HepG2 (cell line): ENCODE data around the gene TUBGCP6. TPM values are rescaled to one million over a fixed set of nuclear protein-coding genes. Genes with fewer than 3 reads are reported as not detected.

Experiments
- ATAC-seq: fragments of 200-7000 bp; cut with Tn5 transposase; 3 replicates; pipeline ENCODE4 v1.9.1; 2020; ENCODE audit warnings: mild to moderate bottlenecking, moderate library complexity
- BruUV-seq: library from RNA; stranded (reverse); fragments of 400-500 nt; replicated peaks from 2 replicates; lab custom pipeline; 2021; lab: Mats Ljungman, UMichigan
- CTCF ChIA-PET: fragments of 300-600 bp; formaldehyde crosslinking; extraction: SDS; loops from one replicate; lab custom pipeline; 2021; ENCODE audit warnings: low total read pairs, inconsistent platforms, low intra/inter-chr PET ratio; lab: Yijun Ruan, JAX
- POLR2A ChIA-PET: fragments of 350-600 bp; sonication (Branson Sonifier 250); formaldehyde crosslinking; loops from one replicate; lab custom pipeline; 2020; ENCODE audit warnings: antibody characterized with exemption, inconsistent platforms; lab: Yijun Ruan, JAX
- DNase-seq: peaks from one replicate; pipeline ENCODE4 v3.0.0-alpha.2; 2015; ENCODE audit warnings: low spot score
- FAIRE-seq: peaks from 3 replicates; lab custom pipeline; 2011; peaks lifted over from hg19 to GRCh38; lab: Jason Lieb, UNC
- H2AFZ ChIP-seq: one replicate; pipeline ENCODE4 v1.6.1; 2011; ENCODE audit warnings: low read length, inconsistent platforms
- H3K27ac ChIP-seq: fragments of 300-600 bp; 3 replicates; pipeline ENCODE4 v1.8.0; 2011; ENCODE audit warnings: mixed run types, mild to moderate bottlenecking, mixed read lengths, low read length, inconsistent platforms; ENCODE audit not compliant: insufficient read depth; ENCODE audit errors: extremely low read length
- H3K27me3 ChIP-seq, 2 experiments: fragments of 200-600 bp in 1 of 2; 2 replicates in 1 of 2; 3 replicates in 1 of 2; pipeline versions ENCODE4 v1.6.0 to v1.8.0; 2011; ENCODE audit warnings: low read length in 2 of 2, mild to moderate bottlenecking in 2 of 2, moderate library complexity in 2 of 2, inconsistent platforms in 1 of 2; ENCODE audit not compliant: insufficient read depth in 2 of 2, control insufficient read depth in 1 of 2
- H3K36me3 ChIP-seq, 2 experiments: fragments of 200-600 bp in 1 of 2; replicated peaks in 1 of 2; 2 replicates in 1 of 2; 3 replicates in 1 of 2; pipeline versions ENCODE4 v1.5.1 to v1.8.0; 2011; ENCODE audit warnings: low read length in 2 of 2, inconsistent platforms in 1 of 2; ENCODE audit not compliant: insufficient read depth in 2 of 2, control insufficient read depth in 1 of 2
- H3K4me1 ChIP-seq: 2 replicates; pipeline ENCODE4 v1.5.1; 2012; ENCODE audit warnings: low read length, inconsistent platforms; ENCODE audit not compliant: insufficient read depth
- H3K4me2 ChIP-seq: 2 replicates; pipeline ENCODE4 v1.6.0; 2011; ENCODE audit warnings: low read depth, low read length, inconsistent platforms
- H3K4me3 ChIP-seq, 3 experiments: fragments of 200-600 bp in 1 of 3; sonication (generic), shearing (Covaris generic) in 1 of 3; replicated peaks in 1 of 3; 2 replicates each; pipeline ENCODE4 v1.5.1; 2011 to 2016; ENCODE audit warnings: low read length in 3 of 3, inconsistent platforms in 2 of 3, low read depth in 2 of 3, mild to moderate bottlenecking in 2 of 3, control low read depth in 1 of 3, mixed read lengths in 1 of 3; ENCODE audit not compliant: insufficient read depth in 1 of 3
- H3K79me2 ChIP-seq: one replicate; pipeline ENCODE4 v1.6.1; 2011; ENCODE audit warnings: low read length, inconsistent platforms; ENCODE audit not compliant: insufficient read depth
- H3K9ac ChIP-seq: 2 replicates; pipeline ENCODE4 v1.6.0; 2011; ENCODE audit warnings: mild to moderate bottlenecking, low read depth, low read length, inconsistent platforms; ENCODE audit not compliant: insufficient read depth
- H3K9me3 ChIP-seq: 2 replicates; pipeline ENCODE4 v1.5.1; 2012; ENCODE audit warnings: mild to moderate bottlenecking, low read length
- H4K20me1 ChIP-seq: 2 replicates; pipeline ENCODE4 v1.6.0; 2011; ENCODE audit warnings: inconsistent platforms, mild to moderate bottlenecking, low read length, moderate library complexity; ENCODE audit not compliant: insufficient read depth
- ARNT ChIP-seq: fragments of 450-650 bp; IDR thresholded peaks from 2 replicates; pipeline ENCODE4 v1.6.1; 2017
- BCL6 ChIP-seq: IDR thresholded peaks from 2 replicates; pipeline ENCODE4 v1.6.1; 2016; ENCODE audit warnings: missing genetic modification reagents, missing compliant biosample characterization
- BRF2 ChIP-seq: sonication (generic); formaldehyde crosslinking; IDR thresholded peaks from 2 replicates; pipeline ENCODE4 v1.8.1; 2022; ENCODE audit warnings: mild to moderate bottlenecking, missing genetic modification reagents
- ERF ChIP-seq: IDR thresholded peaks from 2 replicates; pipeline ENCODE4 v1.6.1; 2018; ENCODE audit warnings: missing biosample characterization, missing genetic modification reagents
- FIP1L1 ChIP-seq: fragments of 200-400 bp; formaldehyde crosslinking; IDR thresholded peaks from 2 replicates; pipeline ENCODE4 v1.6.1; 2018; ENCODE audit warnings: low read depth, mild to moderate bottlenecking, low read length, moderate library complexity, borderline replicate concordance; ENCODE audit not compliant: insufficient read depth
- FOXP4 ChIP-seq: sonication (generic); formaldehyde crosslinking; IDR thresholded peaks from 2 replicates; pipeline ENCODE4 v1.4.0; 2020; ENCODE audit warnings: missing genetic modification reagents
- GMEB2 ChIP-seq: IDR thresholded peaks from 2 replicates; pipeline ENCODE4 v1.6.1; 2016; ENCODE audit warnings: missing biosample characterization, missing genetic modification reagents, low read depth
- MEF2D ChIP-seq: sonication (generic); formaldehyde crosslinking; IDR thresholded peaks from 2 replicates; pipeline ENCODE4 v1.5.1; 2020; ENCODE audit warnings: mild to moderate bottlenecking, missing genetic modification reagents
- RBM22 ChIP-seq: fragments of 200-400 bp; formaldehyde crosslinking; optimal IDR thresholded peaks from 2 replicates; pipeline ENCODE3; 2017; ENCODE audit warnings: mild to moderate bottlenecking, low read length, moderate library complexity
- RNF2 ChIP-seq: fragments of 450-650 bp; conservative IDR thresholded peaks from 2 replicates; pipeline ENCODE4 v1.6.1; 2016; ENCODE audit warnings: low read depth
- SP2 ChIP-seq: sonication (generic); formaldehyde crosslinking; IDR thresholded peaks from 2 replicates; pipeline ENCODE4 v1.5.1; 2020; ENCODE audit warnings: mild to moderate bottlenecking, missing genetic modification reagents
- TAF15 ChIP-seq: fragments of 200-400 bp; formaldehyde crosslinking; IDR thresholded peaks from one replicate; pipeline ENCODE4 v1.6.1; 2018; ENCODE audit warnings: mild to moderate bottlenecking, low read depth, low read length; ENCODE audit not compliant: poor library complexity, severe bottlenecking
- ZFP91 ChIP-seq: sonication (generic); formaldehyde crosslinking; IDR thresholded peaks from 2 replicates; pipeline ENCODE4 v1.9.0; 2022; ENCODE audit warnings: missing genetic modification reagents, mild to moderate bottlenecking, borderline replicate concordance
- ZMAT3 ChIP-seq: sonication (generic); formaldehyde crosslinking; conservative IDR thresholded peaks from 2 replicates; pipeline ENCODE4 v1.7.0; 2021; ENCODE audit warnings: missing genetic modification reagents
- ZNF382 ChIP-seq: sonication (generic); formaldehyde crosslinking; IDR thresholded peaks from 2 replicates; pipeline ENCODE4 v1.5.0; 2020; ENCODE audit warnings: missing genetic modification reagents, mild to moderate bottlenecking, borderline replicate concordance
- ZNF564 ChIP-seq: sonication (generic); formaldehyde crosslinking; IDR thresholded peaks from 2 replicates; pipeline ENCODE4 v1.8.1; 2023; ENCODE audit warnings: mild to moderate bottlenecking, missing genetic modification reagents
- WGBS: methylation state at CpG from one replicate; pipeline ENCODE4 v1.1.6; 2017; ENCODE audit warnings: low lambda C conversion rate; 5-methylcytosine and 5-hydroxymethylcytosine counted together
- in situ Hi-C: cut with HindIII; loops from 2 replicates; pipeline ENCODE4 v1.10.0; 2017; ENCODE audit warnings: low pct_unique_long_range_greater_than_20kb; ENCODE audit not compliant: extremely low pct_ligation_motif_present
- intact Hi-C: fragments of 100-400 bp; cut with micrococcal nuclease; formaldehyde crosslinking; loops from one replicate; pipeline ENCODE4 v1.10.0; 2022; ENCODE audit not compliant: unreplicated experiment
- polyA plus RNA-seq, 8 experiments: library from polyadenylated mRNA; depleted of rRNA in 3 of 8; stranded (reverse) in 7 of 8; unstranded in 1 of 8; fragments of >200 nt; fragmentation: Illumina TruSeq in 4 of 8; extraction: Trizol in 4 of 8; gene quantifications; 2 replicates each; pipeline versions ENCODE4 v1.2.1 to v1.2.3, GENCODE V29; 2011 to 2016; ENCODE audit warnings: low read depth in 4 of 8, missing spikeins in 1 of 8, mixed read lengths in 1 of 8; ENCODE audit not compliant: insufficient read depth in 1 of 8
- total RNA-seq, 5 experiments: library from RNA; depleted of rRNA; stranded (reverse); fragments of >200 nt; fragmentation: Illumina TruSeq; extraction: Trizol; gene quantifications; 2 replicates each; pipeline ENCODE4 v1.2.3, GENCODE V29; 2016; ENCODE audit warnings: low read depth in 1 of 5

The TUBGCP6 gene
- total and polyA plus RNA-seq, 2 of the 13 experiments (the other 11 are each of a cell fraction or from before 2014, with no cell fraction given): 14.6 to 15.7 TPM

DNA sequence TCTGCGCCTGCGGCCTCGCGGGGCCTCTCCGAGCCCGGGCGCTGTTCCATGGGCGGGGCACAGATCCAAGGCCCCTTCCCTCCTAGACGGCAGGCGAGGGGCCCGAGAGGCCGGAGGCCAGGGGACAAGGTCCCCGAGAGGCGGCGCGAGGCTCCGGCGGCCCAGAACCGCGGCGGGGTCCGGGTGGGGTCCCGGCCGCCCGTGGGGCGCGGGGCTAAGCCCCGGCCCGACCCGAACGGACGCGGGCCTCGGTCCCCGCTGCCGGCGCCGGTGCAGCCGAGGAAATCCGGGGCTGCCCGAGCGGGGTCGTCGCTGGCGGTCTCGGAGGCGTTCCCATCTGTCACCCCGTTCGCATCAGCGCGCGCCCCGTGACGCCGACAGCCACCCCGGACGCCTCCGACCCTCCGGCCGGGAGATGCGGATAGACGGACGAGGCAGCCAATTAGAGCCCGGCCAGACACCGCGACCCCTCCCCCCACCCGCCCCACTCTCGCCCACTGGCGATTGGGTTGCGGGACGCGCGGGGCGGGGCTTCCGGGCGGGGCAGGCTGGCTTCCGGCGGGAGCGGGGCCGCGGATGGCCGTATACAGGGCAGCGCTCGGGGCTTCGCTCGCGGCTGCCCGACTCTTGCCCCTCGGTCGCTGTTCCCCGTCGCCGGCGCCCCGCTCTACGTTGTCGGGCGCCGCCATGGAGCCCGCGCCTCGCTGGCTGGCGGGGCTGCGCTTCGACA lies 44.2 kb downstream of the TUBGCP6 start, which contains the start of gene SELENOO (continued):
- no peak for TF ChIP-seq FIP1L1
- TF ChIP-seq ZFP91: 0 out of 2 replicates have a peak, but pooled peaks have one; percentile 3
- TF ChIP-seq BCL6 (CRISPR knock-in tag): no peak
- no peak for TF ChIP-seq FOXP4 (CRISPR knock-in tag)
- TF ChIP-seq ZNF382 (CRISPR knock-in tag): no peak
- no peak for TF ChIP-seq ZNF564 (CRISPR knock-in tag)

GRCh38 chr22:50199829-50200460 lies 44.9 kb downstream of the TUBGCP6 start:
- 40% methylated on average over 18 of the region's 34 CpGs for WGBS
- H3K9ac ChIP-seq: peak overlapping the region; percentile 67
- no peak overlapping the region for H2AFZ ChIP-seq
- peaks cover 33% of the 10 kb centered on the region for H3K4me1 ChIP-seq
- H3K4me2 ChIP-seq: peak overlapping the region; percentile 80
- peak overlapping the region; percentile 70 to 91 (median 88); a peak in 5 of 6 replicates for H3K4me3 ChIP-seq
- no peak for FAIRE-seq
- H3K36me3 ChIP-seq: peaks cover 5 to 8% of the 10 kb centered on the region in 2 experiments; a peak in 3 of 5 replicates
- peak; percentile 36 for ATAC-seq
- in situ Hi-C loops (no loop called here), intact Hi-C loops (no loop called here)
- ChIA-PET POLR2A (no interaction called here), CTCF (no interaction called here)
- H3K9me3 ChIP-seq: no peaks in the 10 kb centered on the region
- no peak for DNase-seq
- peak overlapping the region; percentile 27 for H3K27ac ChIP-seq
- H4K20me1 ChIP-seq: peaks cover 11% of the 10 kb centered on the region
- no TSS peak for BruUV-seq
- H3K79me2 ChIP-seq: peaks cover 14% of the 10 kb centered on the region
- no peaks in the 10 kb centered on the region for H3K27me3 ChIP-seq
- TF ChIP-seq RNF2 (no peak), ZMAT3 (no peak), RBM22 (peak; percentile 90), SP2 (0 out of 2 replicates have a peak, but pooled peaks have one; percentile 27), MEF2D (CRISPR knock-in tag) (no peak), ERF (CRISPR knock-in tag) (no peak), BRF2 (no peak), ARNT (no peak), TAF15 (no peak), GMEB2 (CRISPR knock-in tag) (no peak)
